Ovary (tissue), 3 donors: ENCODE measurements around the gene GALNT10.

Experiments used
- CTCF ChIP-seq, 3 donors: fragments of 450-650 bp in 2 of 3; fragments of 200-600 bp in 1 of 3; IDR thresholded peaks; one replicate each; pipeline versions ENCODE4 v1.5.1 to v1.8.0; 2016 to 2022; ENCODE audit warnings: antibody characterized with exemption in 3 of 3, mild to moderate bottlenecking in 1 of 3
- POLR2A ChIP-seq: fragments of 450-650 bp; IDR thresholded peaks from one replicate; pipeline ENCODE4 v1.6.1; 2017; ENCODE audit warnings: antibody characterized with exemption, mild to moderate bottlenecking, moderate library complexity
- donor health status: DM: no; HTN: no; CAD: no.

GRCh38 chr5:154363411-154363810 lies 172.9 kb downstream of the GALNT10 start:
- no peak for TF ChIP-seq CTCF (IDR thresholded peaks at IDR 0.05)
- TF ChIP-seq POLR2A = no peak
